ENCODE measurements around the gene BLCAP. TPM values are rescaled to one million over a fixed set of nuclear protein-coding genes. Genes with fewer than 3 reads are reported as not detected.
"Not testable (repeated sequence)": the region's sequence is repeated elsewhere in the genome, so short reads cannot be mapped to it uniquely, and the experiment has no call there.

The BLCAP gene
- total and polyA plus RNA-seq, 4 donors, result 12.6 to 72.0 (median 49.2) TPM

- no peaks in the 10 kb centered on the region for H3K27me3 ChIP-seq (ENCODE audit: control insufficient read depth in 4 of 4, insufficient read depth in 4 of 4, low read length in 3 of 4)
- no peaks in the 10 kb centered on the region for H3K9me3 ChIP-seq (ENCODE audit: control insufficient read depth in 4 of 4, low read length in 3 of 4)
- DNase-seq (ENCODE audit: low spot score), result no peak
- H3K36me3 ChIP-seq (ENCODE audit: control insufficient read depth in 4 of 4, insufficient read depth in 3 of 4, low read depth in 1 of 4, low read length in 3 of 4), result no peaks in the 10 kb centered on the region
- no peak overlapping the region for H3K4me3 ChIP-seq (ENCODE audit: low read depth in 1 of 3, low read length in 3 of 3)
- H3K9ac ChIP-seq (ENCODE audit: low read depth in 1 of 2, low read length in 2 of 2), result no peak overlapping the region
- no peak overlapping the region for H3K27ac ChIP-seq (ENCODE audit: low read depth in 1 of 2, low read length in 2 of 2)
- H3K4me1 ChIP-seq (ENCODE audit: control insufficient read depth in 4 of 4, insufficient read depth in 4 of 4, low read length in 3 of 4), result no peaks in the 10 kb centered on the region
- TF ChIP-seq RXRA (IDR thresholded peaks at IDR 0.05) (no peak), RAD21 (IDR thresholded peaks at IDR 0.05) (no peak), JUND (IDR thresholded peaks at IDR 0.05) (no peak)
- 80% methylated on average over 7 of the region's 7 CpGs for WGBS
Observed at GRCh38 chr20:37490663-37491350, 36.9 kb downstream of the BLCAP start.

GRCh38 chr20:37486209-37486608 is 41.5 kb downstream of the BLCAP start:
- not testable (repeated sequence) for H3K4me1 ChIP-seq (ENCODE audit: control insufficient read depth in 4 of 4, insufficient read depth in 4 of 4, low read length in 3 of 4); H3K27ac ChIP-seq (ENCODE audit: low read depth in 1 of 2, low read length in 2 of 2); H3K4me3 ChIP-seq (ENCODE audit: low read depth in 1 of 3, low read length in 3 of 3); H3K27me3 ChIP-seq (ENCODE audit: control insufficient read depth in 4 of 4, insufficient read depth in 4 of 4, low read length in 3 of 4); DNase-seq (ENCODE audit: low spot score); H3K9ac ChIP-seq (ENCODE audit: low read depth in 1 of 2, low read length in 2 of 2); H3K36me3 ChIP-seq (ENCODE audit: control insufficient read depth in 4 of 4, insufficient read depth in 3 of 4, low read depth in 1 of 4, low read length in 3 of 4); H3K9me3 ChIP-seq (ENCODE audit: control insufficient read depth in 4 of 4, low read length in 3 of 4)
- WGBS, result 96% methylated on average over 1 of the region's 1 CpG

- Histone ChIP-seq H3K4me1 (ENCODE audit: control insufficient read depth in 4 of 4, insufficient read depth in 4 of 4, low read length in 3 of 4) (no peaks in the 10 kb centered on the region), H3K36me3 (ENCODE audit: control insufficient read depth in 4 of 4, insufficient read depth in 3 of 4, low read depth in 1 of 4, low read length in 3 of 4) (no peaks in the 10 kb centered on the region), H3K27ac (ENCODE audit: low read depth in 1 of 2, low read length in 2 of 2) (no peak overlapping the region), H3K9me3 (ENCODE audit: control insufficient read depth in 4 of 4, low read length in 3 of 4) (no peaks in the 10 kb centered on the region), H3K27me3 (ENCODE audit: control insufficient read depth in 4 of 4, insufficient read depth in 4 of 4, low read length in 3 of 4) (no peaks in the 10 kb centered on the region), H3K4me3 (ENCODE audit: low read depth in 1 of 3, low read length in 3 of 3) (no peak overlapping the region), H3K9ac (ENCODE audit: low read depth in 1 of 2, low read length in 2 of 2) (no peak overlapping the region)
- WGBS, result 64% methylated on average over 3 of the region's 3 CpGs
- DNase-seq (ENCODE audit: low spot score), result no peak
- TF ChIP-seq EGR1 (IDR thresholded peaks at IDR 0.05; ENCODE audit: low read depth in 2 of 2), result no peak
- TF ChIP-seq CTCF (IDR thresholded peaks at IDR 0.05; ENCODE audit: low read depth, low read length, missing input control), result no peak
- TF ChIP-seq GABPA (IDR thresholded peaks at IDR 0.05 in 1 of 2, conservative IDR thresholded peaks at IDR 0.05 in 1 of 2), result no peak
- no peak for TF ChIP-seq MAX (IDR thresholded peaks at IDR 0.05)
- TF ChIP-seq NR2F2 (IDR thresholded peaks at IDR 0.05), result no peak
- TF ChIP-seq SP1 (IDR thresholded peaks at IDR 0.05), result no peak
- TF ChIP-seq YY1 (IDR thresholded peaks at IDR 0.05), result no peak
- TF ChIP-seq TAF1 (conservative IDR thresholded peaks at IDR 0.05), result no peak
- TF ChIP-seq FOXA1 (IDR thresholded peaks at IDR 0.05), result no peak
- TF ChIP-seq FOXA2 (IDR thresholded peaks at IDR 0.05), result no peak
- TF ChIP-seq REST (IDR thresholded peaks at IDR 0.05), result no peak
- no peak for TF ChIP-seq HNF4G (IDR thresholded peaks at IDR 0.05)
- TF ChIP-seq HNF4A (conservative IDR thresholded peaks at IDR 0.05), result no peak
Observed at GRCh38 chr20:37484331-37484730, 43.3 kb downstream of the BLCAP start.

Data from liver (tissue), 9 donors.